Thoracic aorta (tissue), 2 donors: ENCODE data around the gene MDFIC2. TPM values are rescaled to one million over a fixed set of nuclear protein-coding genes. Genes with fewer than 3 reads are reported as not detected.

Experiments
- ATAC-seq: fragments of 150-250 bp; one replicate; pipeline ENCODE4 v1.8.0; 2017; ENCODE audit warnings: low read depth; ENCODE audit not compliant: insufficient number of reproducible peaks, low FRiP score
- DNase-seq: peaks from one replicate; pipeline ENCODE4 v3.0.0-alpha.2; 2020; ENCODE audit warnings: low spot score
- H3K27ac ChIP-seq, 2 donors: fragments of 200-600 bp; sonication (generic); 1 replicate in 1 of 2; 2 replicates in 1 of 2; pipeline ENCODE4 v1.5.1; 2016; ENCODE audit warnings: mild to moderate bottlenecking in 2 of 2, moderate library complexity in 2 of 2
- H3K27me3 ChIP-seq: fragments of 200-600 bp; sonication (generic); replicated peaks from 2 replicates; pipeline ENCODE4 v1.6.0; 2016; ENCODE audit warnings: mild to moderate bottlenecking; ENCODE audit not compliant: insufficient read depth
- H3K36me3 ChIP-seq: fragments of 200-600 bp; sonication (generic); one replicate; pipeline ENCODE4 v1.5.1; 2016
- H3K4me1 ChIP-seq, 2 donors: fragments of 200-600 bp; sonication (generic); 1 replicate in 1 of 2; 2 replicates in 1 of 2; pipeline versions ENCODE4 v1.5.1 to v1.6.0; 2016; ENCODE audit warnings: low read depth in 2 of 2, mild to moderate bottlenecking in 1 of 2; ENCODE audit not compliant: control insufficient read depth in 1 of 2
- H3K4me3 ChIP-seq: fragments of 200-600 bp; sonication (generic); 2 replicates; pipeline ENCODE4 v1.5.1; 2016; ENCODE audit warnings: mild to moderate bottlenecking
- H3K9me3 ChIP-seq: fragments of 200-600 bp; sonication (generic); 2 replicates; pipeline ENCODE4 v1.5.1; 2016
- total RNA-seq, 2 donors: library from RNA; depleted of rRNA; stranded (reverse); fragments of >200 nt; gene quantifications; one replicate each; pipeline versions ENCODE4 v1.1.0 to v1.2.3, GENCODE V29; 2016
- TF ChIP-seq, protein P1 (sequence below): fragments of 200-600 bp; sonication (generic); IDR thresholded peaks from one replicate; pipeline ENCODE4 v1.5.1; 2019; ENCODE audit warnings: antibody characterized with exemption

MDFIC2 gene
- total RNA-seq, 2 donors from 2014 or later = not detected

DNA sequence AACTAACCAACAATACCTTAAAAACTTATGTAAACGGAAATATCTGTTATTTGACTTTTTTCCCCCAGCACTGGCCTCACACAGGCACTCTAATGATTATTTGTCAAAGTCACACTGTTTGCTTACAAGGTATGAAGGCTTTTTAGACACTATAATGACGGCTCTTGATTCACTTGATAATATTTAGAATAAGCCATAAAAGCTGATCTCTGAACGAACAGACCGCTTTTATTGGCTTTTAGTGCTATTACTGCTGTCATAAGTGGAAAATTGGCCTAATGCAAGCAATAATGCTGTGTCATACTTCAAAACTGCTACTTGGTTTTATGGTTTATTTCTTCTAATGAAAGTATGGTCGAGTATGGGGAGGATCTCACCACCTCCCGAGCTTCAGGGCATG lies 35.1 kb downstream of the MDFIC2 start:
- H3K4me3 ChIP-seq = no peak overlapping the region
- ATAC-seq (no peak), DNase-seq (no peak)
- no peak overlapping the region for H3K27ac ChIP-seq
- no peaks in the 10 kb centered on the region for H3K9me3 ChIP-seq
- peaks cover 0 to 4% of the 10 kb centered on the region in 2 donors for H3K4me1 ChIP-seq
- no peaks in the 10 kb centered on the region for H3K27me3 ChIP-seq
- TF ChIP-seq, protein P1, sequence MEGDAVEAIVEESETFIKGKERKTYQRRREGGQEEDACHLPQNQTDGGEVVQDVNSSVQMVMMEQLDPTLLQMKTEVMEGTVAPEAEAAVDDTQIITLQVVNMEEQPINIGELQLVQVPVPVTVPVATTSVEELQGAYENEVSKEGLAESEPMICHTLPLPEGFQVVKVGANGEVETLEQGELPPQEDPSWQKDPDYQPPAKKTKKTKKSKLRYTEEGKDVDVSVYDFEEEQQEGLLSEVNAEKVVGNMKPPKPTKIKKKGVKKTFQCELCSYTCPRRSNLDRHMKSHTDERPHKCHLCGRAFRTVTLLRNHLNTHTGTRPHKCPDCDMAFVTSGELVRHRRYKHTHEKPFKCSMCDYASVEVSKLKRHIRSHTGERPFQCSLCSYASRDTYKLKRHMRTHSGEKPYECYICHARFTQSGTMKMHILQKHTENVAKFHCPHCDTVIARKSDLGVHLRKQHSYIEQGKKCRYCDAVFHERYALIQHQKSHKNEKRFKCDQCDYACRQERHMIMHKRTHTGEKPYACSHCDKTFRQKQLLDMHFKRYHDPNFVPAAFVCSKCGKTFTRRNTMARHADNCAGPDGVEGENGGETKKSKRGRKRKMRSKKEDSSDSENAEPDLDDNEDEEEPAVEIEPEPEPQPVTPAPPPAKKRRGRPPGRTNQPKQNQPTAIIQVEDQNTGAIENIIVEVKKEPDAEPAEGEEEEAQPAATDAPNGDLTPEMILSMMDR = no peak
- H3K36me3 ChIP-seq = no peaks in the 10 kb centered on the region

DNA sequence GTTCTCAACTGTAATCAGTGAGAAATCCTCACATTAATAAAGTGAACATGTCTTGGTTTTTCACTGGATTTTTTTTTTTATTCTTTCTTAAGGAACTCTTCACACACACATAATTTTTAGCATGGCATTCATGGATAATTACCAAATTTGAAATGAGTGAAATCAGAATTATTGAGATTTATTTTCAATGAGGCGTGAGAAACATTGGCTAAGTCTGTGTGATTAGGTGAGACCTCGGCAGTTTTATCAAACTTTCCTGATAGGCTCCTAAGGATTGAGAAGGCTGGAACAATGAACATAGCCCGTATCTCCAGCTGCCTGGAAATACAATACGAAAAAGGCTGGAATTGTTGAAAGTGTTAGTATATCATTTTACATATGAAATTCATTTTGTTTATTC lies 35.5 kb downstream of the MDFIC2 start:
- Histone ChIP-seq H3K4me1 (peaks cover 0 to 4% of the 10 kb centered on the region in 2 donors), H3K27ac (no peak overlapping the region), H3K9me3 (no peaks in the 10 kb centered on the region), H3K36me3 (no peaks in the 10 kb centered on the region), H3K27me3 (no peaks in the 10 kb centered on the region), H3K4me3 (no peak overlapping the region)
- ATAC-seq (no peak), DNase-seq (no peak)
- TF ChIP-seq, protein P1 = no peak

DNA sequence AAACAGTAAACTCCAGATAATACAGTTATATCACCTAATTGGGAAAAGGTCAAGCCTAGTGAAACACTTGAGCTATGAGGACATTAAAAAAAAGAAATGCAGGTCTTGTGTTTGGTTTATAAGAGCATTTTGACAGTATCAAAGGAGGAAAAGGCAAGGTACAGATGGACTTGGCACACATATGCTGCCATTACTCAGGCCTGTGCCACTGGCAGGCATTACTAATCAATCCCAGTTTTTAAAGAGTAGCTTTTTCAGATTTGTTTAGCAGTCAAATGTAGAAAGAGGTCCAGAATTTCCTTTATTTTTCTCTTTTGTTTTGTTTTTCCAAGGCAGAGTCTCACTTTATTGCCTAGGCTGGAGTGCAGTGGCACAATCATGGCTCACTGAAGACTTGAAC lies 38.9 kb downstream of the MDFIC2 start:
- H3K4me1 ChIP-seq = peaks cover 0 to 4% of the 10 kb centered on the region in 2 donors
- no peak for ATAC-seq
- no peaks in the 10 kb centered on the region for H3K27me3 ChIP-seq
- no peak overlapping the region for H3K27ac ChIP-seq
- H3K9me3 ChIP-seq = no peaks in the 10 kb centered on the region
- DNase-seq = no peak
- TF ChIP-seq, protein P1 = no peak
- H3K36me3 ChIP-seq = no peaks in the 10 kb centered on the region
- no peak overlapping the region for H3K4me3 ChIP-seq

DNA sequence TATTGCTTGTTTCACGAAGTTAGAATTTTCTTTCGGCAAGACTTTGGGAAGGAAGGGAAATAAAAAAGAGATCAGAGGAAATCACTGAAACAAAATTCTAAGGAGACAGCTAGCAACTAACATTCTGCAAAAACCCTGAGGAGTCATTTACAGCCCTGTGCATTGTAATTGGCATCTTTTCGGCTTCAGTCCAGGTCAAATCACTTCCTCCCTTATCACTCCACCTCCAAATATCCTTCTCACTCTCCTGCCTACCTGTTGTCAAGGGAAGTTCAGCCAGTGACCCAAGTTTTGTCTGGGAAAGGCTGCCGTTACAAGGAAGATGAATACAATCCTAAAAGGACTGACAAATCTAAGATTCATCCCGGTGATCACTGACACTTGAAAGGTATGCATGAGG lies 39.6 kb downstream of the MDFIC2 start:
- H3K36me3 ChIP-seq = no peaks in the 10 kb centered on the region
- H3K27me3 ChIP-seq = no peaks in the 10 kb centered on the region
- no peaks in the 10 kb centered on the region for H3K9me3 ChIP-seq
- ATAC-seq (no peak), DNase-seq (no peak)
- TF ChIP-seq, protein P1 = no peak
- peaks cover 0 to 4% of the 10 kb centered on the region in 2 donors for H3K4me1 ChIP-seq
- no peak overlapping the region for H3K4me3 ChIP-seq
- no peak overlapping the region for H3K27ac ChIP-seq

DNA sequence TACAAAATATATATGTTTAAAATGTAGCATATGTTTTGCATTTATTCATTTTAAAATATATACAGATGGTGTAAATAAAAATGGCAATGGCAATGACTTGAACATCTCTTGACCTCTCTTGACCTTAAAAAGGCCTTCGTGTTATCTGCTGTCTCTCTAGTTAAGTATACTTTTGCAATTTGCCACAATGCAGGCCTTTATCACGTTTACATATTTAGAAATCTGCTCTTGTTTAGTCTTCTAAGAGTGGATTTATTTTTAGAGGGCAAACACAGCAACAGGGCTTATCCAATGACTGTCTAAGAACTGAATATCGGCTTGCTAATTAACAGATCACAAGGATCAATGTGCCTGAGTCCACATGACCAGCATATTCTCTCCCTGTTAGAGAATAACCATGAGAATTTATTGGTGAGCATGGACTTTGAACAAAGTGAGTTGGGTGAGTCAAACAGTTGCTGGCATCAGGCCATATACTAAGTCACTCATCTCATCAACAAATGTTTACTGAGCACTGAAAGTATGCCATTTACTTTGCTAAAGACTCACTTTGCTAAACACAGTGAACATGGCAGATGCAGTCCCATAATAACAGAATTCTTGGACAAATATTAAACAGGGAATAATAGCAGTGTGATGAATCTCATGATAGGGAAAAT lies 48.2 kb downstream of the MDFIC2 start:
- H3K36me3 ChIP-seq = no peaks in the 10 kb centered on the region
- no peak overlapping the region for H3K27ac ChIP-seq
- no peak for DNase-seq
- no peaks in the 10 kb centered on the region for H3K4me1 ChIP-seq
- no peaks in the 10 kb centered on the region for H3K9me3 ChIP-seq
- H3K27me3 ChIP-seq = no peaks in the 10 kb centered on the region
- no peak for ATAC-seq
- no peak overlapping the region for H3K4me3 ChIP-seq
- TF ChIP-seq, protein P1 = no peak
